IPS DF 19.7 (cell line): ENCODE measurements around the gene KLC3.

Experiments used
- DNase-seq: peaks from one replicate; pipeline ENCODE4 v3.0.0-alpha.2; 2013; ENCODE audit warnings: low read depth, low spot score

KLC3 gene

GRCh38 chr19:45348367-45349125, 8.0 kb downstream of the KLC3 start:
- DNase-seq: no peak

- no peak for DNase-seq
Observed at GRCh38 chr19:45349126-45349415, 8.5 kb downstream of the KLC3 start.

DNA sequence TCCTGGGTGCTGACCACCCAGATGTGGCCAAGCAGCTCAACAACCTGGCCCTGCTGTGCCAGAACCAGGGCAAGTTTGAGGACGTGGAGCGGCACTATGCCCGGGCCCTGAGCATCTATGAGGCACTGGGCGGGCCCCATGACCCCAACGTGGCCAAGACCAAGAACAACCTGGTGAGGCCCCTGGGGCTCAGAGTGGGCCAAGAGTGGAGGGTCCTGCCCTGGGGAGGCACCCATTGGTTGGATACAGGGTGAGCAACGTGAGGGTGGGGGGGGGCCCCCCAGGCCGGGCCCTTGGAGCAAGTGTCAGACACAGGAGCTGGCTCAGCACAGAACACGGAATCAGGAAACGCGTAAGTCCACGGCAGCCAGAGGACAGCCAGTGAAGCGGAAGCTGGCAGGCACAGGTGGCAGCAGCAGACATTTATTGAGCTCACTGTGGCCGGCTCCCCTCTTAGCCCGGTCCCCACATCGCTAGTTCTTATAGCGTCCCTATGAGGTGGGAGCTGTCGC, 8.9 kb downstream of the KLC3 start:
- no peak for DNase-seq

GRCh38 chr19:45350477-45351058, 10.0 kb downstream of the KLC3 start:
- DNase-seq: no peak

- no peak for DNase-seq
Observed at GRCh38 chr19:45351401-45351952, 10.9 kb downstream of the KLC3 start.

DNA sequence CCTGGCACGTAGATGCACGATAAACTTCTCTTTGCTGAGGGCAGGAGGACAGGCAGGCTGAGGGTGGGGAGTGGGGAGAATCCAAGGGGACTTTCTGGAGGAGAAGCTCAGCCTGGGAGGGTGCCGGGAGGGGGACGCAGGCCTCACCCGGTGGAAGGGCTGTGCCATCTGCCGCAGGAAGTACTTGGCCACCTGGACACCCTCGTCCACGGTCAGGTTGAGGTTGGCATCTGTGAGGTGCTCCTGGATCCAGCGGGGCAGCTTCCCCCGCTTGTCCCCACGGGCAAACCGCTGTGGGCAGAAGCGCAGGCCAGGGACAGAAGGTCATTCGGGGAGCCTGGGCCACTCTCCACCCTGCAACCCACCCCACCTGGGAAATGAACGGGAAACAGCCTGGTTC, 11.5 kb downstream of the KLC3 start:
- no peak for DNase-seq

DNA sequence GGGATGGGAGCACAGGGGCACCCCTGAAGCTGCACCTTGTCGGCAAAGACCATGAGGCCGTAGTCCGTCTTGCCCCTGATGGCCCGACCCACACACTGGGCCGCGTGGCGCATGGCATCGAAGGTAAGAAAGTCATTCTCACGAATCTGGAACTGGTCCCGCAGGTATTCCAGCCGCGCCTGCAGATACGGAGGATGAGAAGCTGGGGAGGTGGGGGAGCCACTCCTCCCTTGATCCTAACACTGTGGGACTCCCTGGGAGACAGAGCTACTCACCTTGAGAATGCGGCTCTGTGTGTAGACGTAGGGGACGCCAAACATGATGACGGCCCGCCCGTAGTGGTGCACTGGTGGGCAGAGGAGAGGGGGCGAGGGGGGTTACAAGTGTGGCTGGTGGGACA, 11.9 kb downstream of the KLC3 start:
- no peak for DNase-seq

DNA sequence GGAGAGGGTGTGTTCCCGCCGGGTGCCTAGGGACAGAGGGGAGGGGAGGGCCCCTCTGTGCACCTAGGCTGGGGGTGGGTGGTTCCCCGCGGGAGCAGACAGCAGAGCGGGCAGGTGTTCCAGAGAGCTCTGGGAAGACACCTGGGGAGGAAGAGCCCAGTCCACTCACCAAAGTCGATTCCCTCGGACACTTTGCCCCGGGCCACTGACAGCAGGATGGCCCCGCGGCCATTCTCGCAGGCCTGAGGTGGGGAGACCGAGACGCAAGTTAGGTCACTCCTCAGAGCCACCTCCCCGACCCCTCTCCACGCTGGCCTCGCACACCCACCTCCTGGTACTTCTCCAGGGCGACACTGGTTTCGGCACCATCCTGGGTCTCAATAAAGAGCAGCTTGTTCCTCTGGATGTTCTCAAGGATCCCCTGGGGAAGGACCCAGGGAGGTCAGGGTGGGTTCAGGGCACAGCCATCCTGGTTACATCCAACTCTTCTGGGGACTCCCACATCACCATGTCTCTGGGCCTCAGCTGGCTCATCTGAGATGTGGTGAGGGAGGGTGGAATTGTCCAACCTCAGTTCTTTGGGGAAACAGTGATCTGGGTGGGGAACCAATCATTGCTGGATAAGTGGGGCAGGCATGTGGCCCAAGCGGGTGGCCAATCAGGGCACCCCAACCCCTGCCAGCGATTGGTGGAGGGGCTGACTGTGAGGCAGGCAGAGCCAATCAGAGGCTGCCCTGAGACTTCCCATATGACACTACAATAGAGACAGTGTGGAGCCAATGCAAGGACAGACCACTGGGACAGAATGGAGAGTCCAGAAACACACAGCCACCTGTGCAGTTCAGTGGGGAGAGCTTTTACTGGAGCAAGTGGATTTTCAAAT, 12.6 kb downstream of the KLC3 start:
- no peak for DNase-seq

DNA sequence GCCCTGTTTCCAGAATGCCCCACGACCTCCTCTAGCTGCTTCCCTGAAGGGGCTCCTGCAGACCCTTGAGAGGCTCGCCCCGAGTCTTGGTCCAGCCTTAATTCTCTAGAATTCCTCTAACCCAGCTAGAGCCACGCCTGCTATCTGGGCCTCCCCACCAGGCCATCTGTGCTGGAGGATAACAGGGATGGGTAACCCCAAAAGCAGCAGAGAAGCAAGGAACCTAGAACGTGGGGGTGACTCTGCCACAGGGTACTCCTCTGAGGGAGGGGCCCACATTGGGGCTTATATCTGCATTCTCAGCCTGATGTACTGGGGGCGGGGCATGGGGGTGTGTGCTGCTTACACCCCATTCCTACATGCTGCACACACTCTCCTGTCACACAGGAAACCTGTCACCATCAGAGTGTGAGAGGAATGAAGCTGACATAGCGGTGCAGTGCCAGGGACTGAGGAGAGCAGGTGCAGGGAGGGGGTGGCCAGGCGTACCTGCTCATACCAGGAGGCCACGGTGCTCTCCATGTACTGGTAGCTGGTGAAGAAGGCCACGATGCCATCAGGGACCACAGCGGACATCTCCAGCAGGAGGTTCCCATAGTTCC, 13.8 kb downstream of the KLC3 start:
- DNase-seq: no peak

GRCh38 chr19:45355402-45355801, 14.9 kb downstream of the KLC3 start:
- no peak for DNase-seq

- no peak for DNase-seq
Observed at GRCh38 chr19:45355910-45356309, 15.4 kb downstream of the KLC3 start.

- DNase-seq: no peak
Observed at GRCh38 chr19:45356760-45357444, 16.4 kb downstream of the KLC3 start.

DNA sequence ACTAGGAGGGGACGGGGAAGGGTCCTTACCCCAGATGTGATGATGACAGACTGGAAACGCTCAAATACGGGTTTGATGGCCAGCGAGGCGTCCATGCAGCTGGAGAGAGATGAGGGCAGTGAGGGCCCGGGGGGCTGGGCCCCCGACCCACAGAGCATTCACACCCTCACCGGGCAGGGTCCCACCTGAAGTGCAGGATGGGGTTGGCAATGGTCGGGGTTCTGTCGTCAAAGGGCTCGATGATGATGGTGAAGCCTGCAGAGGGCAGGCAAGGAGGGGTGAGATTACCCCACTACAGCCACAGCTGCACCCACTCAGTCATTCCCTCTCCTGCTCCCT, 16.9 kb downstream of the KLC3 start:
- DNase-seq: no peak

- DNase-seq: no peak
Observed at GRCh38 chr19:45358213-45358792, 17.8 kb downstream of the KLC3 start.

- DNase-seq: no peak
Observed at GRCh38 chr19:45361608-45362007, 21.1 kb downstream of the KLC3 start.

DNA sequence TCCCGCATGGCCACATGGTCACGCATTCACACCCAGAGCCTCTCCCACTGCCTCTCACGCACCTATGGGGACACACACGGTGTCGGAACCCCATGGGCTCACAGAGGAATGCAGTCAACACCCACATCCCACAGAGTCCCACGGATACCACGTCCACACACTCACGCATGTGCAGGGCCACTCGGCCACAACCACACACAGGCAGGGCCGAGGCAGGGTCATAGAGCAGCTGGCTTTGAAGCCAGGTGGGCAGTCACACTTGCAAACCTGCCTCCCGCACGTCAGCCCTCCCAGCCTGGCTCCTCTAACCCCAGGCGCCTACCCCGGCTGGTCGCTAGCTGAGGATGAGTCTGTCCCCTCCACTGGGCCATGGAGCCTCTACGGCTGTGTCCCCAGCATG, 21.7 kb downstream of the KLC3 start:
- no peak for DNase-seq

GRCh38 chr19:45363861-45364459, 23.4 kb downstream of the KLC3 start:
- no peak for DNase-seq

GRCh38 chr19:45364696-45365095, 24.1 kb downstream of the KLC3 start:
- no peak for DNase-seq

- DNase-seq: no peak
Observed at GRCh38 chr19:45368127-45368526, 27.6 kb downstream of the KLC3 start.

GRCh38 chr19:45368737-45369340, 28.3 kb downstream of the KLC3 start:
- no peak for DNase-seq
